ENCODE data around the gene HNRNPA2B1. TPM values are rescaled to one million over a fixed set of nuclear protein-coding genes. Genes with fewer than 3 reads are reported as not detected.

HNRNPA2B1 gene
- total RNA-seq, result 1,000 to 10,000 TPM in 1 of 2 donors, 100 to 1,000 TPM in 1; 913 to 1,007 TPM
- polyA plus RNA-seq (2013, experiment 1 of 2), result 1,106 TPM
- polyA plus RNA-seq (2013, experiment 2 of 2), result 1,007 TPM
- long read RNA-seq, experiment 1, full-length matches to known transcripts, result 264 of 717 reads
- long read RNA-seq, experiment 1, partial matches to known transcripts, result 298 of 717 reads
- long read RNA-seq, experiment 1, other reads (novel, unspliced or antisense), result 155 of 717 reads
- long read RNA-seq, experiment 2, full-length matches to known transcripts, result 939 of 1,286 reads
- long read RNA-seq, experiment 2, partial matches to known transcripts, result 179 of 1,286 reads
- long read RNA-seq, experiment 2, other reads (novel, unspliced or antisense), result 168 of 1,286 reads
- long read RNA-seq, experiment 3, full-length matches to known transcripts, result 898 of 1,106 reads
- long read RNA-seq, experiment 3, partial matches to known transcripts, result 63 of 1,106 reads
- long read RNA-seq, experiment 3, other reads (novel, unspliced or antisense), result 145 of 1,106 reads
- long read RNA-seq, experiment 4, full-length matches to known transcripts, result 2,241 of 3,155 reads
- long read RNA-seq, experiment 4, partial matches to known transcripts, result 650 of 3,155 reads
- long read RNA-seq, experiment 4, other reads (novel, unspliced or antisense), result 264 of 3,155 reads

DNA sequence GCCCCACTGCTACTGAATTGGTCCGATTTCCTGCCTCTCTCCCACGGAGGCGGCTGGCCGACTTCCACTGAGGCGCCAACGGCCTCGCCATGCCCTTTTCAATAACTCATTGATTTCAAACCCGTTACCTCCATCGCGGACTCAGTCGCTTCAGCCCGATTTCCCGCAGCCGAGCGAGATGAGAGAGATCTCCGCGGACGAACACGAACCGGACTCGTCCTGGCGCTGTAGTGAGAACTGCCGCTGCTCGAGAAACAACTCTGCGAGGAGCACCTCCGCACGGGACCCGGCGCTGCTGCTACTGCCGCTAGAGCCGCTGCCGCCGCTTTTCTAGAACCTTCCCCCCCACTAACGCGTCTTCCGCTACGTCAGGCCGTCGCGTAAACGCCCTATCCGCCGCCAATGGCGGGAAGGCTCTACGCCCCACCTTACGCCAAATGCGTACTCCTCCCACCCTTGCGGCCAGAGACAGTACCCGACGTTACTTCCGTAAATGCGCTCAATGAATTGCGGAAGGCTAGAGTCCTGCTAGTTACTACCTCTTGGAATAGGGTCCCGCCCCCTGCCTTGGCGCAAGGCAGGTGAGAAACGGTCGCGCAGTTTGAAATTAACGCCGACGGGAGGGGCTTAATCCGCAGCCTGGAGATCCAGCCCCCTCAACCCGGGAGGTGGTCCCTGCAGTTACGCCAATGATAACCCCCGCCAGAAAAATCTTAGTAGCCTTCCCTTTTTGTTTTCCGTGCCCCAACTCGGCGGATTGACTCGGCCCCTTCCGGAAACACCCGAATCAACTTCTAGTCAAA is at the start of gene HNRNPA2B1:
Gene HNRNPA2B1 (minus strand): TSS at position 303 of the 803 bp plus-strand sequence. CDS start 169 bp downstream, at position 134.
- H3K9me3 Mint-ChIP-seq, result no peaks in the 10 kb centered on the region
- TF ChIP-seq, protein P1, sequence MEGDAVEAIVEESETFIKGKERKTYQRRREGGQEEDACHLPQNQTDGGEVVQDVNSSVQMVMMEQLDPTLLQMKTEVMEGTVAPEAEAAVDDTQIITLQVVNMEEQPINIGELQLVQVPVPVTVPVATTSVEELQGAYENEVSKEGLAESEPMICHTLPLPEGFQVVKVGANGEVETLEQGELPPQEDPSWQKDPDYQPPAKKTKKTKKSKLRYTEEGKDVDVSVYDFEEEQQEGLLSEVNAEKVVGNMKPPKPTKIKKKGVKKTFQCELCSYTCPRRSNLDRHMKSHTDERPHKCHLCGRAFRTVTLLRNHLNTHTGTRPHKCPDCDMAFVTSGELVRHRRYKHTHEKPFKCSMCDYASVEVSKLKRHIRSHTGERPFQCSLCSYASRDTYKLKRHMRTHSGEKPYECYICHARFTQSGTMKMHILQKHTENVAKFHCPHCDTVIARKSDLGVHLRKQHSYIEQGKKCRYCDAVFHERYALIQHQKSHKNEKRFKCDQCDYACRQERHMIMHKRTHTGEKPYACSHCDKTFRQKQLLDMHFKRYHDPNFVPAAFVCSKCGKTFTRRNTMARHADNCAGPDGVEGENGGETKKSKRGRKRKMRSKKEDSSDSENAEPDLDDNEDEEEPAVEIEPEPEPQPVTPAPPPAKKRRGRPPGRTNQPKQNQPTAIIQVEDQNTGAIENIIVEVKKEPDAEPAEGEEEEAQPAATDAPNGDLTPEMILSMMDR (conservative IDR thresholded peaks at IDR 0.05), result no peak
- peak within 1 kb of the TSS; percentile 100 for H3K4me3 Mint-ChIP-seq
- H3K4me1 Mint-ChIP-seq, result peaks cover 37% of the 10 kb centered on the region
- Histone ChIP-seq H3K36me3 (ENCODE audit: control insufficient read depth, insufficient read depth, low read length) (peaks cover 57% of the 10 kb centered on the region), H3K4me1 (ENCODE audit: control insufficient read depth, insufficient read depth, low read length) (no peaks in the 10 kb centered on the region), H3K9ac (ENCODE audit: extremely low read depth, low read length, poor library complexity, severe bottlenecking) (peak within 1 kb of the TSS; percentile 100), H3K9me3 (ENCODE audit: control insufficient read depth, low read length) (no peaks in the 10 kb centered on the region), H3K27me3 (ENCODE audit: control insufficient read depth, insufficient read depth, low read length, poor library complexity, severe bottlenecking) (no peaks in the 10 kb centered on the region), H3K4me3 (ENCODE audit: low read length) (peak within 1 kb of the TSS; percentile 98), H3K27ac (ENCODE audit: low read depth, low read length) (peak within 1 kb of the TSS; percentile 99)
- H3K27ac Mint-ChIP-seq, result peak within 1 kb of the TSS; percentile 100
- H3K36me3 Mint-ChIP-seq (ENCODE audit: low read depth), result peaks cover 73% of the 10 kb centered on the region
- DNase-seq, result peak; percentile 98
- WGBS, 2 experiments (ENCODE audit: insufficient coverage in 1 of 2, insufficient read length in 1 of 2), result 0 to 1% methylated on average over 20 to 71 of the region's 71 CpGs
- H3K27me3 Mint-ChIP-seq (ENCODE audit: insufficient read depth), result no peaks in the 10 kb centered on the region

GRCh38 chr7:26250239-26250638 is 49.7 kb upstream of the HNRNPA2B1 start:
- Histone ChIP-seq H3K27me3 (ENCODE audit: control insufficient read depth, insufficient read depth, low read length, poor library complexity, severe bottlenecking) (no peaks in the 10 kb centered on the region), H3K27ac (ENCODE audit: low read depth, low read length) (no peak overlapping the region), H3K4me3 (ENCODE audit: low read length) (no peak overlapping the region), H3K4me1 (ENCODE audit: control insufficient read depth, insufficient read depth, low read length) (no peaks in the 10 kb centered on the region), H3K9me3 (ENCODE audit: control insufficient read depth, low read length) (no peaks in the 10 kb centered on the region), H3K36me3 (ENCODE audit: control insufficient read depth, insufficient read depth, low read length) (no peaks in the 10 kb centered on the region), H3K9ac (ENCODE audit: extremely low read depth, low read length, poor library complexity, severe bottlenecking) (no peak overlapping the region)
- Mint-ChIP-seq H3K9me3 (no peaks in the 10 kb centered on the region), H3K27ac (no peak overlapping the region), H3K4me3 (no peak overlapping the region), H3K4me1 (no peaks in the 10 kb centered on the region), H3K36me3 (ENCODE audit: low read depth) (no peaks in the 10 kb centered on the region), H3K27me3 (ENCODE audit: insufficient read depth) (no peaks in the 10 kb centered on the region)
- TF ChIP-seq, protein P1 (conservative IDR thresholded peaks at IDR 0.05), result no peak
- WGBS, 2 experiments (ENCODE audit: insufficient coverage in 1 of 2, insufficient read length in 1 of 2), result 93 to 96% methylated on average over 12 of the region's 12 CpGs
- DNase-seq, result no peak

GRCh38 chr7:26245150-26245549 is 44.6 kb upstream of the HNRNPA2B1 start:
- DNase-seq, result no peak
- Mint-ChIP-seq H3K4me3 (no peak overlapping the region), H3K27ac (no peak overlapping the region), H3K4me1 (no peaks in the 10 kb centered on the region), H3K27me3 (ENCODE audit: insufficient read depth) (no peaks in the 10 kb centered on the region), H3K9me3 (no peaks in the 10 kb centered on the region), H3K36me3 (ENCODE audit: low read depth) (no peaks in the 10 kb centered on the region)
- 93 to 96% methylated on average over 6 to 13 of the region's 13 CpGs for WGBS, 2 experiments (ENCODE audit: insufficient coverage in 1 of 2, insufficient read length in 1 of 2)
- no peaks in the 10 kb centered on the region for H3K36me3 ChIP-seq (ENCODE audit: control insufficient read depth, insufficient read depth, low read length)
- H3K27me3 ChIP-seq (ENCODE audit: control insufficient read depth, insufficient read depth, low read length, poor library complexity, severe bottlenecking), result no peaks in the 10 kb centered on the region
- no peaks in the 10 kb centered on the region for H3K9me3 ChIP-seq (ENCODE audit: control insufficient read depth, low read length)
- TF ChIP-seq, protein P1 (conservative IDR thresholded peaks at IDR 0.05), result no peak
- H3K4me3 ChIP-seq (ENCODE audit: low read length), result no peak overlapping the region
- no peaks in the 10 kb centered on the region for H3K4me1 ChIP-seq (ENCODE audit: control insufficient read depth, insufficient read depth, low read length)
- no peak overlapping the region for H3K27ac ChIP-seq (ENCODE audit: low read depth, low read length)
- no peak overlapping the region for H3K9ac ChIP-seq (ENCODE audit: extremely low read depth, low read length, poor library complexity, severe bottlenecking)

Measured in endodermal cell (in vitro differentiated cells).